Panc1 (cell line): ENCODE data around the gene CEP57. TPM values are rescaled to one million over a fixed set of nuclear protein-coding genes. Genes with fewer than 3 reads are reported as not detected.
"Not testable (repeated sequence)": the region's sequence is repeated elsewhere in the genome, so short reads cannot be mapped to it uniquely, and the experiment has no call there.

Source experiments
- ATAC-seq: fragments of 200-7000 bp; cut with Tn5 transposase; 2 replicates; pipeline ENCODE4 v1.9.1; 2020; ENCODE audit warnings: mild to moderate bottlenecking, moderate library complexity
- BruUV-seq: library from RNA; stranded (reverse); fragments of 400-500 nt; replicated peaks from 2 replicates; lab custom pipeline; 2021; lab: Mats Ljungman, UMichigan
- CTCF ChIA-PET: fragments of 300-600 bp; sonication (Branson Sonifier 250); formaldehyde crosslinking; loops from one replicate; lab custom pipeline; 2022; ENCODE audit warnings: antibody characterized with exemption; lab: Charles Lee
- POLR2A ChIA-PET: fragments of 300-600 bp; sonication (Branson Sonifier 250); formaldehyde crosslinking; loops from one replicate; lab custom pipeline; 2022; ENCODE audit warnings: antibody characterized with exemption; lab: Charles Lee
- DNase-seq: peaks from one replicate; pipeline ENCODE4 v3.0.0-alpha.2; 2010; ENCODE audit warnings: low read depth, low spot score
- H3K27ac ChIP-seq: 2 replicates; pipeline ENCODE4 v1.5.1; 2011; ENCODE audit warnings: mild to moderate bottlenecking, low read length, inconsistent platforms
- H3K27me3 ChIP-seq: fragments of 200-500 bp; sonication (Bioruptor generic); 2 replicates; pipeline ENCODE4 v1.6.0; 2014; ENCODE audit warnings: low read length, inconsistent platforms; ENCODE audit not compliant: control insufficient read depth, insufficient read depth
- H3K36me3 ChIP-seq: fragments of 200-500 bp; sonication (Bioruptor generic); 2 replicates; pipeline ENCODE4 v1.5.1; 2014; ENCODE audit warnings: inconsistent platforms, mild to moderate bottlenecking, low read length, moderate library complexity; ENCODE audit not compliant: control insufficient read depth, insufficient read depth
- H3K4me1 ChIP-seq: 2 replicates; pipeline ENCODE4 v1.5.1; 2011; ENCODE audit warnings: inconsistent platforms, mild to moderate bottlenecking, low read length, moderate library complexity; ENCODE audit not compliant: control insufficient read depth, insufficient read depth
- H3K4me3 ChIP-seq, 2 experiments: 2 replicates each; pipeline ENCODE4 v1.5.1; 2011 to 2012; ENCODE audit warnings: low read depth in 2 of 2, low read length in 2 of 2, mild to moderate bottlenecking in 2 of 2, inconsistent platforms in 1 of 2, moderate library complexity in 1 of 2
- H3K9me3 ChIP-seq: fragments of 200-500 bp; sonication (Bioruptor generic); 2 replicates; pipeline ENCODE4 v1.5.1; 2014; ENCODE audit warnings: low read depth, mild to moderate bottlenecking, inconsistent platforms, low read length, moderate library complexity; ENCODE audit not compliant: control insufficient read depth, insufficient read depth
- POLR2AphosphoS5 ChIP-seq: IDR thresholded peaks from 2 replicates; pipeline ENCODE4 v1.6.1; 2012; ENCODE audit warnings: mild to moderate bottlenecking, low read depth, low read length, moderate library complexity
- SIN3A ChIP-seq: IDR thresholded peaks from 2 replicates; pipeline ENCODE4 v1.6.1; 2012; ENCODE audit warnings: low read depth, mild to moderate bottlenecking, low read length, moderate library complexity, borderline replicate concordance; ENCODE audit not compliant: insufficient read depth
- TCF7L2 ChIP-seq: IDR thresholded peaks from 2 replicates; pipeline ENCODE4 v1.6.1; 2011; ENCODE audit warnings: mild to moderate bottlenecking, low read depth, low read length, inconsistent platforms
- in situ Hi-C: cut with HindIII; loops from 2 replicates; pipeline ENCODE4 v1.10.0; 2016; ENCODE audit warnings: low sequenced_read_pairs, low pct_unique_long_range_greater_than_20kb
- intact Hi-C: fragments of 100-400 bp; cut with micrococcal nuclease; formaldehyde crosslinking; loops from one replicate; pipeline ENCODE4 v1.10.0; 2022; ENCODE audit not compliant: unreplicated experiment
- total RNA-seq: library from RNA; stranded (reverse); gene quantifications from one replicate; pipeline ENCODE4 v1.2.1, GENCODE V29; 2021; ENCODE audit not compliant: unreplicated experiment
- TF ChIP-seq, protein P1 (sequence below): fragments of 450-650 bp; IDR thresholded peaks from 2 replicates; pipeline ENCODE4 v1.5.1; 2017; ENCODE audit warnings: mild to moderate bottlenecking
- TF ChIP-seq, protein P2 (sequence below), 2 experiments: IDR thresholded peaks; 2 replicates each; pipeline ENCODE4 v1.6.1; 2011 to 2012; ENCODE audit warnings: low read depth in 2 of 2, control low read depth in 1 of 2, low read length in 1 of 2, mild to moderate bottlenecking in 1 of 2, moderate library complexity in 1 of 2; ENCODE audit not compliant: insufficient read depth in 1 of 2

The CEP57 gene
- total RNA-seq, 1 experiment from 2014 or later: 50.3 TPM

DNA sequence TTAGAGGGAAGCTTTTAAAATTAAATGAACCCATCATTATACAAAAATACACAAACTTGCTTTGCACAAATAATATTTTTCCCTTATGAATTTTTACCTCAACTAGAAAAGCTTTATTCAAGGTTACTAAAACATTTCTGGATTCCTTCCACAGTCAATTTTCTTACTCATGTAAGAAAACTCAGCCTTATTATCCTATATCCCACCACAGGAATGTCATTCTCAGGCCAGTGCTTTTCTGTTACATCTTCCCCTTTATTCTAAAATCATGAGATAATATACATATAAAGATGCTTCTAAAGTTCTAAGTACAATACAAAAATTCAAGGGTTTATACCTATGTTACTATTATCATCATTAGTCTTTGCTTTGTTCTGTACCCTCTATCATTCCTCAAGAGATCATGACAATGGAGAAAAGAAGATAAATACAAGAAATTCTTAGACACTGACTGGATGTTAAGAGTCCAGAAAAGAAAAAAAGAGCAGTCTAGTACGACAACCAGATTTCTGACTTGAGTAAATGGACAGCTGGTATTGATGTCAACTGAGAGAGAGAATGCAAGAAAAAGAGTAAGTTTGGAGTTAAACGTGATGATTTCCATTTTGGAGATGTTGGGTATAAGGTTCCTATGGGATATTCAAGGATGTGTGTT, 73.3 kb downstream of the CEP57 start:
- in situ Hi-C loops (no loop called here), intact Hi-C loops (no loop called here)
- Histone ChIP-seq H3K27me3 (no peaks in the 10 kb centered on the region), H3K36me3 (no peaks in the 10 kb centered on the region; the same call in 1 of the 2 replicates), H3K9me3 (no peaks in the 10 kb centered on the region), H3K4me3 (no peak overlapping the region), H3K4me1 (no peaks in the 10 kb centered on the region), H3K27ac (no peak overlapping the region)
- TF ChIP-seq TCF7L2 (no peak), SIN3A (no peak), POLR2AphosphoS5 (no peak)
- TF ChIP-seq, protein P1, sequence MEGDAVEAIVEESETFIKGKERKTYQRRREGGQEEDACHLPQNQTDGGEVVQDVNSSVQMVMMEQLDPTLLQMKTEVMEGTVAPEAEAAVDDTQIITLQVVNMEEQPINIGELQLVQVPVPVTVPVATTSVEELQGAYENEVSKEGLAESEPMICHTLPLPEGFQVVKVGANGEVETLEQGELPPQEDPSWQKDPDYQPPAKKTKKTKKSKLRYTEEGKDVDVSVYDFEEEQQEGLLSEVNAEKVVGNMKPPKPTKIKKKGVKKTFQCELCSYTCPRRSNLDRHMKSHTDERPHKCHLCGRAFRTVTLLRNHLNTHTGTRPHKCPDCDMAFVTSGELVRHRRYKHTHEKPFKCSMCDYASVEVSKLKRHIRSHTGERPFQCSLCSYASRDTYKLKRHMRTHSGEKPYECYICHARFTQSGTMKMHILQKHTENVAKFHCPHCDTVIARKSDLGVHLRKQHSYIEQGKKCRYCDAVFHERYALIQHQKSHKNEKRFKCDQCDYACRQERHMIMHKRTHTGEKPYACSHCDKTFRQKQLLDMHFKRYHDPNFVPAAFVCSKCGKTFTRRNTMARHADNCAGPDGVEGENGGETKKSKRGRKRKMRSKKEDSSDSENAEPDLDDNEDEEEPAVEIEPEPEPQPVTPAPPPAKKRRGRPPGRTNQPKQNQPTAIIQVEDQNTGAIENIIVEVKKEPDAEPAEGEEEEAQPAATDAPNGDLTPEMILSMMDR: no peak
- TF ChIP-seq, protein P2, sequence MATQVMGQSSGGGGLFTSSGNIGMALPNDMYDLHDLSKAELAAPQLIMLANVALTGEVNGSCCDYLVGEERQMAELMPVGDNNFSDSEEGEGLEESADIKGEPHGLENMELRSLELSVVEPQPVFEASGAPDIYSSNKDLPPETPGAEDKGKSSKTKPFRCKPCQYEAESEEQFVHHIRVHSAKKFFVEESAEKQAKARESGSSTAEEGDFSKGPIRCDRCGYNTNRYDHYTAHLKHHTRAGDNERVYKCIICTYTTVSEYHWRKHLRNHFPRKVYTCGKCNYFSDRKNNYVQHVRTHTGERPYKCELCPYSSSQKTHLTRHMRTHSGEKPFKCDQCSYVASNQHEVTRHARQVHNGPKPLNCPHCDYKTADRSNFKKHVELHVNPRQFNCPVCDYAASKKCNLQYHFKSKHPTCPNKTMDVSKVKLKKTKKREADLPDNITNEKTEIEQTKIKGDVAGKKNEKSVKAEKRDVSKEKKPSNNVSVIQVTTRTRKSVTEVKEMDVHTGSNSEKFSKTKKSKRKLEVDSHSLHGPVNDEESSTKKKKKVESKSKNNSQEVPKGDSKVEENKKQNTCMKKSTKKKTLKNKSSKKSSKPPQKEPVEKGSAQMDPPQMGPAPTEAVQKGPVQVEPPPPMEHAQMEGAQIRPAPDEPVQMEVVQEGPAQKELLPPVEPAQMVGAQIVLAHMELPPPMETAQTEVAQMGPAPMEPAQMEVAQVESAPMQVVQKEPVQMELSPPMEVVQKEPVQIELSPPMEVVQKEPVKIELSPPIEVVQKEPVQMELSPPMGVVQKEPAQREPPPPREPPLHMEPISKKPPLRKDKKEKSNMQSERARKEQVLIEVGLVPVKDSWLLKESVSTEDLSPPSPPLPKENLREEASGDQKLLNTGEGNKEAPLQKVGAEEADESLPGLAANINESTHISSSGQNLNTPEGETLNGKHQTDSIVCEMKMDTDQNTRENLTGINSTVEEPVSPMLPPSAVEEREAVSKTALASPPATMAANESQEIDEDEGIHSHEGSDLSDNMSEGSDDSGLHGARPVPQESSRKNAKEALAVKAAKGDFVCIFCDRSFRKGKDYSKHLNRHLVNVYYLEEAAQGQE (IDR thresholded peaks at IDR 0.05; ENCODE audit: insufficient read depth in 1 of 2, low read depth in 2 of 2, low read length in 1 of 2): no peak
- DNase-seq: no peak
- ATAC-seq: no peak
- ChIA-PET CTCF (no interaction called here), POLR2A (no interaction called here)
- BruUV-seq: no TSS peak

- DNase-seq (no peak), ATAC-seq (no peak)
- H3K9me3 ChIP-seq: no peaks in the 10 kb centered on the region
- in situ Hi-C loops (no loop called here), intact Hi-C loops (no loop called here)
- CTCF ChIA-PET: no interaction called here
- TF ChIP-seq, protein P2 (IDR thresholded peaks at IDR 0.05; ENCODE audit: insufficient read depth in 1 of 2, low read depth in 2 of 2, low read length in 1 of 2): no peak
- TF ChIP-seq POLR2AphosphoS5: no peak
- no peak for TF ChIP-seq SIN3A
- no peak for TF ChIP-seq TCF7L2
- TF ChIP-seq, protein P1: no peak
- no peak overlapping the region for H3K4me3 ChIP-seq
- BruUV-seq: no TSS peak
- no peaks in the 10 kb centered on the region for H3K27me3 ChIP-seq
- H3K27ac ChIP-seq: no peak overlapping the region
- no peaks in the 10 kb centered on the region for H3K4me1 ChIP-seq
- no peaks in the 10 kb centered on the region; the same call in 1 of the 2 replicates for H3K36me3 ChIP-seq
- POLR2A ChIA-PET: no interaction called here
Measured at GRCh38 chr11:95867105-95867504, 76.8 kb downstream of the CEP57 start.

DNA sequence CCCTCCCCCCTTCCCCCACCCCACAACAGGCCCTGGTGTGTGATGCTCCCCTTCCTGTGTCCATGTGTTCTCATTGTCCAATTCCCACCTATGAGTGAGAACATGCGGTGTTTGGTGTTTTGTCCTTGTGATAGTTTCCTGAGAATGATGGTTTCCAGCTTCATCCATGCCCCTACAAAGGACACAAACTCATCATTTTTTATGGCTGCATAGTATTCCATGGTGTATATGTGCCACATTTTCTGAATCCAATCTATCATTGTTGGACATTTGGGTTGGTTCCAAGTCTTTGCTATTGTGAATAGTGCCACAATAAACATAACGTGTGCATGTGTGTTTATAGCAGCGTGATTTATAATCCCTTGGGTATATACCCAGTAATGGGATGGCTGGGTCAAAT, 80.6 kb downstream of the CEP57 start:
- H3K27ac ChIP-seq, H3K27me3 ChIP-seq, H3K4me3 ChIP-seq, intact Hi-C loops, POLR2A ChIA-PET, H3K9me3 ChIP-seq, CTCF ChIA-PET, BruUV-seq, DNase-seq, in situ Hi-C loops, ATAC-seq, H3K4me1 ChIP-seq, H3K36me3 ChIP-seq: not testable (repeated sequence)
